DND-41 (cell line): Measurements from ENCODE around the gene FADS6.

ENCODE experiments used
- CTCF ChIP-seq: IDR thresholded peaks from 2 replicates; pipeline ENCODE4 v1.5.1; 2012; ENCODE audit warnings: borderline replicate concordance, low read length, moderate library complexity, mild to moderate bottlenecking; ENCODE audit not compliant: poor library complexity, severe bottlenecking; ENCODE audit errors: extremely low read depth
- EZH2 ChIP-seq: IDR thresholded peaks from 3 replicates; pipeline ENCODE4 v1.6.1; 2012; ENCODE audit warnings: borderline replicate concordance, low read depth, mild to moderate bottlenecking, moderate library complexity, low read length, inconsistent platforms; ENCODE audit not compliant: severe bottlenecking

- TF ChIP-seq CTCF (no peak), EZH2 (no peak)
Observed at GRCh38 chr17:74890554-74890953, 2.9 kb downstream of the FADS6 start.
